Stimulated activated CD4-positive, alpha-beta T cell treated with anti-CD3 and anti-CD28 coated beads, Interleukin-4, amount 100 ng/mL, for 48 hours (primary cell): Measurements from ENCODE around the gene UBE2R2.
A peak's percentile ranks its signal among the peaks of the same experiment; 100 is the strongest.
"Not testable (repeated sequence)": the region's sequence is repeated elsewhere in the genome, so short reads cannot be mapped to it uniquely, and the experiment has no call there.

Source experiments
- DNase-seq, 2 donors: peaks; one replicate each; pipeline ENCODE4 v3.0.0-alpha.2; 2020; ENCODE audit warnings: low read depth in 2 of 2

UBE2R2 gene

DNA sequence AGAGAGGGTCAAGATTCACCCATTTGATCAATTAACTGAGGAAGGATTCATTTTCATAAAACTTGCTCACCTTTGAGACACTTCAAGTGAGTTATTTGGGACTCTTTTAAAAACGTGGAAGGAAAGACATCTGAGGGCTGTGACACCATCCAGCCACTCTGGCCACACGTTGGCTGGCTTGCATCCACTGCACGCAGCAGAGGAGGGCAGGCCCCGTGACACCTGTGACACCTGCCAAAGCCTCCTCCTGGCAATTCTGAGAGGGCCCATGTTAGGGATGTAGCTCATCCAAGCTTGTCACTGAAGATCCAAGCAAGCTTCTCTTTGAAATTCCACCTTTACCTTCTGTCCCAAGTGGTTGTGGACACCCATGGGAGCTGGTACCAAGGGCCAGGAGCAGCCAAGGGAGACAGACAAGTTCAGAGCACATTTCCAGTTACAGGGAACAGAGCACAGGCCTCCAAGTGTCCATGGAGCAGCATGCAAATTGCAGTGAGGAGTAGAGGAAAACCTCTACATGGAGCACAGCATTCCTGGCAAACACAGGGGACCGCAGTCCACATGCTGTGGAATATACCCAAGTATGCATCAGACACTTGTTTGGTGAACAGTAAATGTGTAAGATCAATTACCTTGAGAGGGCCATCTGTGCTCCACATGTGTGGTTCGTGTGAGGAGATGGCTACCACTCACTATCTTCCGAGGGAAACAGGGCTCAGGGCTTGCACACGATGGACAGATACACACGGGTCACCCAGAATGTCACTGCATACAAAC, 16.8 kb upstream of the UBE2R2 start:
- no peak for DNase-seq

DNA sequence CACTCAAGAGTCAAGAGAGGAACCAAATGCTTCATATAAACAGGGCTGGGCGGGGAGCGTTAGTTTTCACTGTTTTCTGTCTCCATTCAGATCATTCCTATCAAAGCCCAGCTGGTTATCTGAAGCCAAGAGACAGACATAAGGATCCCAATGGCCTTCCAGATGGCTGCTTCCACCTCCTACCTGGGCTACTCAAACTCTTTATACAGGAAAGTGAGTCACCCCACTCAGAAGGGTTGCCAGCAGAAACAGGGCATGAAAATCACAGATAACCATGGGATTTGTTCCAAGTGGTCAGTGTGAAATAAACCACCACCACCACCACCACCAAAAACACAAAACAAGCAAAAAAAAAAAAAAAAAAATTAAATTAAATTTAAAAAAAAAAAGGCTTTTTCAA, 16.1 kb upstream of the UBE2R2 start:
- DNase-seq = no peak

DNA sequence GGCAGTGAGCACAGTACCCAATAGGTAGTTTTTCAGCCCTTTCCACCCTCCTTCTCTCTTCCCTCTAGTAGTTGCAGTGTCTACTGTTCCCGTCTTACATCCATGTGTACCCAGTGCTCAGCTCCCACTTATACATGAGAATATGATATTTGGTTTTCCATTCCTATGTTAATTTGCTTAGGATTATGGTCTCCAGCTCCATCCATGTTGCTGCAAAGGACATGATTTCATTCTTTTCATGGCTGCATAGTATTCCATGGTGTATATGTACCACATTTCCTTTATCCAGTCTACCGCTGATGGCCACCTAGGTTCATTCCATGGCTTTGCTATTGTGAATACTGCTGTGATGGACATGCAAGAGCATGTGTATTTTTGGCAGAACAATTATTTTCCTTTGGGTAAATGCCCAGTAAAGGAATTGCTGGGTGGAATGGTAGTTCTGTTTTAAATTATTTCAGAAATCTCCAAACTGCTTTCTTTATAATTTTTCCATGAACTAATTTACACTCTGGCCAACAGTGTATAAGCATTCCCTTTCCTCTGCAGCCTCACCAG, 14.9 kb upstream of the UBE2R2 start:
- DNase-seq = not testable (repeated sequence)

DNA sequence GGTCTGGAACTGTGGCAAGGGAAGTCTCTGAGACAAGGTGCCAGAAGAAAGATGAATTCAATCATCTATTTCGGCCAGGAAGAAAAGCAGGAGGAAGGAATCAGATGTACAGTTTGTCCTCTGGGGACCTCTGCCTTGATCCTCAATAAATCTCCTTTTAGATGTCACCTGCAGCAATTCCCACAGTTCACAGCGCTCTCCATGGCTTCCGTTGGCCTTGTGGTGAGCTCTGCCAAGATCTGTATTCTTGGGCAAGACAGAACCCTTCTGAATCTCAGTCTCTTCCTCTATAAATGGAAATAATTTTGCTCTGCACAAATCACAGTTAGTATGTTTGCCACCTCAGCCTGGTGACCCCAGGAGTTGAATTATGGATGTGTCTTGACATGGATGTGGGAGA, 12.8 kb upstream of the UBE2R2 start:
- DNase-seq = not testable (repeated sequence)

DNA sequence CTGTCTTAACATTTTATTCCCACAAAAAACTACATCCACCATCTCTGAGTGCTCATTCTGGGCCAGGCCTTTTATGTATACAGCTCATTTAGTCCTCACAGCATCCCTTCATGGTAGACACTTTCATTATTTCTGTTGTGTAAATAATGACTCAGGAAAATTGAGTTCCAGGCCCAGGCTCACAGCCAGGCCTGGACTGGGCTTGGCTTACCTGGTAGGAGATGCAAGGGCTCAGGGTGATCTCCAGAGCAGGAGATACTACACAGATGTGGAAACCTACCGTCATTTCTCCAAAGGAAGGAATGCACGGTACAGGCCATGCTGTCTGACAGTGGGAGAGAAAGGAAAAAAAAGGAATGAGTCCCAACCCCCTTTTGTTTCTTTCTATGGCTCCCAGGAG, 9.8 kb upstream of the UBE2R2 start:
- DNase-seq = not testable (repeated sequence)

DNA sequence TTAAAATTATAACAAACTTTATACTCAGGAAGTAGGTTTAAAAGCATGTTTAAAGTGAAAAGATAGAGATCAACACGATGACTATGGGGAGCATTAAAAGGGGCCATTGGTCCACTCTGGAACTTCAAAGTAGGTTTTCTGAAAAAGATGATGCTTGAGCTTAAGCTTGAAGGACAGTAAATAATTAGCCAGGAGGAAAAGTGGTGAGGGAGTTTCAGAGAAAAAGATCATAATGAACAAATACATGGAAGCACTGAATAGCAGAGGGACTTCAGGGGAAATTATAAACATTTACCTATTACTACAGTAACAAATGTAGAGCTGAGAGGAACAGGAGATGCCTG, 8.0 kb upstream of the UBE2R2 start:
- not testable (repeated sequence) for DNase-seq

DNA sequence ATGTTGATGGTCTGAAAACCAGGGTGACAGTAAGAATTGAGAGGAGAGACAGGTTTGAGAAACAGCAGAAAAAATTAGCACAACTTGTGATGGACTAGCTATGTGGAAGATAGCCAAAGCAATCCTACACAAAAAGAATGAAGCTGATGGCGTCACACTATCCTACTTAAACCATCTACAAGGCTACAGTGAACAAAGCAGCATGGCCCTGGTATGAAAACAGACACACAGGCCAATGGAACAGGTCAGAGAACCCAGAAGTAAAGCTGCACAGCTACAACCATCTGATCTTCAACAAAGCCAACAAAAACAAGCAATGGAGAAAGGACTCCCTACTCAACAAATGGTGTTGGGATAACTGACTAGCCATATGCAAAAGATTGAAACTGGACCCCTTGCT, 7.5 kb upstream of the UBE2R2 start:
- DNase-seq = no peak

DNA sequence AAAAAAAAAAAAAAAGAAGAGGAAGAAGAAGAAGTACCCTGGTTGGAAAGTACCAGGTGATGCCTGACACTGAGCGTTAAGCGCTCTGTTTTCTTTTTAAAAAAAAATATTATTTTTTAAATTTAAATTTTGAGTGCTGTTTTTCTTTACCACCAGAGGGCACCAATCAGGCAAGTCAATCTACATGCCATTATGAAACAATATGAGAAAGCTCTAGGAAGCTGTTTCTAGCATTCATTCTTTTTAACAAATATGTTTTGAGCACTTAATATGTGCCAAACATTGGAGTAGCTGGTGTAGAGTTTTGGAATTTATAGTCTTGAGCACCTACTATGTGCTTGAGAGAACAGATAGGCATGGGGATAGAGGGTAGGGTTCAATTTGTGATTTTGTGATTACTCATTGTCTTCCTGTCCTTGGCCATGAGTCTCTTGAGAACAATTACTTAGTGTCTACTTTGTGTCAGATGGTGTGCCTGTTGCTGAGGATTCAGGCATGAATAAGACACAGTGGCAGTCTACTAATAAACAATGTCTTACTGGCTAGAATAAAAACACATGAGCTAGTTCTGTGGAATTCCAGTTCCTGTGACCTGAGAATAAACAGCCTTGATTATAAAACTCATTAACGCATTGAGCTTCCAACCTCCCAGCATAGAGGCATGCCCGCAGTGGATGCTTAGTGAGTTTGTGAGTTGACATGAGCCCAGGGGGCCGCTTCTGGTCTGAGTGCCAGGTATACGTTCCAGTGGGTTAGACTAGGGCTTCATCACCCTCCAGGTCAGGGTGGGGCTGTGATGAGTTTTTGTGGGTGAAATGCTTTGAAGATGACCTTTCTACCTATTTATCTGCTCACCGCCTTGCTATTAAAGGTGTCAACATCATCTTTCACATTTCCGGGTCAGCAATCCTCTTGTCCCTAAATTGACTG, 3.0 kb upstream of the UBE2R2 start:
- DNase-seq = no peak

DNA sequence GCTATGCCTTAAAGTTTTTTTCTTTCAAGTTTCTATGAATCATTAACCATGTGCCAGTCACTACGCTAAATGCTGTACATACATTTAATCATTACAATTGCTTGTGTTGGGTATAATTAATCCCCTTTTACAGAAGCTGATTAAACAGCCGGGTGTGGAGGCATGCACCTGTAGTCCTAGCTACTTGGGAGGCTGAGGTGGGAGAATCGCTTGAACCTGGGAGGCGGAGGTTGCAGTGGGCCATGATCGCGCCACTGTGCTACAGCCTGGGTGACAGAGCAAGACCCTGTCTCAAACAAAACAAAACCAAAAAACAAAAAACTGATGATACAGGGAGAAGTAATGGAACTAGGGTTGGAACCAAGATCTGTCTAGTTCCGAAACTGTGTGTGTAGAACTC, 1.2 kb upstream of the UBE2R2 start:
- no peak for DNase-seq

DNA sequence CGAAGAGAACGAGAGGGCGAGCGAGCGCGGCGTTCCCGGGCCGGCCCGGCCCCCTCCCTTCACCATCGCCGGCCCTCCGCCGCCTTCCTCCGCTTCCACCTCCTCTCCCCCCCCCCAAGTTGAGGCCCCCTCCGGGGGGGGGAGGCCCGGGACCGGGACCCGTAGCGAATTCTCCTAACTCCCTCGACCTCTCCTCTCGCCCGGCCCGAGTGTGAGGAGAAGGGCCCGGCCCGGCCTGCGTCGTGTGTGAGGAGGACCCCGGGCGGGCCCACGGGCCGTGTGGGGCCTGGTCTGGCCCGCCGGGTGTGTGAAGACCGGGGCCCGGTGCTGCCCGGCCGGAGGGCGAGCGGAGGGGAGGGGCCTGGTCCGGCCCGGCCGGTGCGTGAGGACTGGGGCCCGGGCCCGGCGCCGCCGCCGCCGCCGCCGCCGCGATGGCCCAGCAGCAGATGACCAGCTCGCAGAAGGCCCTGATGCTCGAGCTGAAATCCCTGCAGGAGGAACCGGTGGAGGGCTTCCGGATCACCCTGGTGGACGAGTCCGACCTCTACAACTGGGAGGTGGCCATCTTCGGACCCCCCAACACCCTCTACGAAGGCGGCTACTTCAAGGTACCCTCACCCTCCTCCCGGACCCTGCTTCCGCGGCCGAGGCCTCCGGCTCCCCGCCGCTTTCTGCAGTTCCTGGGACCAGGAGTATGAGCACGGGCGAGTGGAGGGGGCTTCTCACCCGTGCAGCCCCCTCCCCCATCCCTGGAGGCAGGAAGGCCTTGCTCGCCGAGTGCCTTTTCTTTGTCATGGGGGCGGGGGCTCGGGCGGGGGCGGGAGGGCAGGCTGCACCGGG, 587 bp downstream of the UBE2R2 start:
- peak; percentile 33 to 36 for DNase-seq

DNA sequence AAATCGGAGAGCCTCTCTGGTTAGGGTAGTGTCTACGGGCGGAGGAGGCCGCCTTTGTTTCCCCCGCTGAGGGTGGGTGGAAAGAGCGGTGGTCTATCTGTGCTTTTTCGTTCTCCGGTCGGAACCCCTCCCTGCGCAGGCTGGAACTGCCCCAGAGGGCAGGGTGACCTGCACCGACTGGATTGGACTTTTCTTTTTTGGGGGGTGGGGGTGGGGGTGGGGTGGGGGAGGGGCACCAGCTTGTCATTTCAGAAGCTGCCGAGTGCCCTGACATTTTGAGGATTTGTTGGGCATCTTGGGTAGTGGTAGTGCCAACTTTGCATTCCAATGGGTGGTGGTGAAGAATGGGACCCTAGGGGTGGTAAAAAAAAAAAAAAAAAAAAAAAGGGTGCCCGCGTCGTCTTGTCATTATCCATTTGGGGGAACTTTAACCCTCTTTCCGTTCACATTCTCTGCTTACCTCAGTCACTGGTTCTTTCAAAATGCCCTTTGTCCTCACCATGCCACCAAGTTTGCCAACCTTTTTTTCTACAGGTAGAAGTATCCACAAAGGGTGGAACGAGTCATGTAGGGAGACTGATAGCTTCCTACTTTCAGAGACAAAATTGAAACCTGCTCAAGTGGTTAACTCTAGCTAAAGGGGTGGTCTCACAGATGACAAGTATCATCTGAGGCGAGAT, 1.3 kb downstream of the UBE2R2 start:
- DNase-seq = no peak

DNA sequence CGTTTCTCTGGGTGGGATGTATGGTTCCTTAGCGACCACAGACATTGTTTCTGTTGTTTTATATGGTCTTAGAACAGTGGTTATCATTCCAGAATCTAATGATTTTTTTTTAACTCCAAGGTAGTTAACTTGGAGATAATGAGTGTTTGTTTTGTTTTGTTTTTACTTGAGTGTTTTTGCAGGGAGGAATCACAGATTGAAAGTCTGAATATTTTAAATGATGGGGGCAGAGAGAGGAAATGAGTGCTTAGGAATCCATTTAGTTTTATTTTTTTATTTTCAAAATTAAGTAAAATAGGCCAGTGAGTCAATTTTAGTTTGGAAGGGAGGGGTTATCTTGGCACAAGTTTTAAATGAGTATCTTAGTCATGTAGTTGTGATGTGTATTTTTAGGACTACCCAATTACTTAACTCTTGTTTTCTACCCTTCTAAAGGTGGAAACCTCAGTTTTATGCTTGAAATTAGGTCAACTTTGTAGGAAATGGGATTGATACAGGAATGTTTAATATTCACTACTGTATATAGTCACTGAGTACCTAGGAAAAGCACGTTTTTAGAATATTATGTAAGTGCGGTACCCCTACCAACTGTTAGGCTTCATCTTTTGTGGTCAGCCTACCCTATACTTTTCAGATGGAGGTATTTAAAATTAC, 2.0 kb downstream of the UBE2R2 start:
- no peak for DNase-seq

DNA sequence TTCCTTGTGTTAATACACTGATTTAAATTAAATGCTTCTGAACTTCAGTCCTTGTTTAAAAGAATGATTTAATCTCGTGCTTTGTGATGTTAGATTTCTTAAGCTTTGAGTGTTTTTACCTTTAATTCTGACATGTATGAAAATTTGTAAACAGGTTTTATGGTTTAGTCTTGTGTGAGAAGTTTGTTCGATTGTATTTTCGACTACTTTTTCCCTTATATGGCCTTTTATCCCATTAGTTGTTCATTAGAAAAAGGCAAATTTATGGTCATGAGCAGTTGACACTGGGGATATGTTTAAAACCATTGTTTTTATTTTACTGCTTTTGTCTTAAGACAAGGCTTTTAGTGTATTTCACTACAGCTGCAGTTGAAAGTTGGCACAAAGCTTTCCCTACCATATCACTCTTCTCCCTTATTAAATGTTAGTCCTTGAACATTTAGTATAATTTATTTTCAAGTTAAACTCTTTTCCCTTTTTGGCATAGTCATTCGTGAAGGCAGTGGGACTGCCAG, 3.3 kb downstream of the UBE2R2 start:
- DNase-seq = no peak

DNA sequence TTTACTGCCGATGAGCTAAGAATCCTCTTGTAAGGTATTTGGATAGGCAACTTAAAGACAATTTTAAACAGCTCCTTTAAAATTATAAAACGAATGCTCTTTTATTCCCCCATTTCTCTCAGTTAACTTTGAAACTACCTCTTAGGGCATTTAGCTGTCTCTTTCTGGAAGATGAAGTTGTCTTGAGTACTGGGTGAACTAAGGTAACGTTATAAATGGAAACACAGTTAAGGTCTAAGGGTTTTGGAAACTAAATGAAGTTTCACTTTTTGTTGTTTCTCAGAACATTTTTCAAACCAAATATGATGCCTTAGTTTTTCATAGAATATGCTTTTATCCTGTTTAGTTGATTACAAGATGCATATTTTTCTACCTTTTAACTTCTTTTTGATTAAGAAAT, 6.8 kb downstream of the UBE2R2 start:
- no peak for DNase-seq

DNA sequence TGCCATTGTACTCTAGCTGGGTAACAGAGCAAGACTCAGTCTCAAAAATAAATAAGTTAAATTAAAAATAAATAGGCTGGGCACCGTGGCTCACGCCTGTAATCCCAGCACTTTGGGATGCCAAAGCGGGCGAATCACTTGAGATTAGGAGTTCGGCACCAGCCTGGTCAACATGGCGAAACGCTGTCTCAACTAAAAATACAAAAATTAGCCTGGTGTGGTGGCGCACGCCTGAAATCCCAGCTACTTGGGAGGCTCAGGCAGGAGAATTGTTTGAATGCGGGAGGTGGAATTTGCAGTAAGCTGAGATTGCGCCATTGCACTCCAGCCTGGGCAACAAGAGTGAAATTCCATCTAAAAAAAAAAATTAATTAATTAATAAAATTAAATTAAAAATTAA, 10.3 kb downstream of the UBE2R2 start:
- not testable (repeated sequence) for DNase-seq

DNA sequence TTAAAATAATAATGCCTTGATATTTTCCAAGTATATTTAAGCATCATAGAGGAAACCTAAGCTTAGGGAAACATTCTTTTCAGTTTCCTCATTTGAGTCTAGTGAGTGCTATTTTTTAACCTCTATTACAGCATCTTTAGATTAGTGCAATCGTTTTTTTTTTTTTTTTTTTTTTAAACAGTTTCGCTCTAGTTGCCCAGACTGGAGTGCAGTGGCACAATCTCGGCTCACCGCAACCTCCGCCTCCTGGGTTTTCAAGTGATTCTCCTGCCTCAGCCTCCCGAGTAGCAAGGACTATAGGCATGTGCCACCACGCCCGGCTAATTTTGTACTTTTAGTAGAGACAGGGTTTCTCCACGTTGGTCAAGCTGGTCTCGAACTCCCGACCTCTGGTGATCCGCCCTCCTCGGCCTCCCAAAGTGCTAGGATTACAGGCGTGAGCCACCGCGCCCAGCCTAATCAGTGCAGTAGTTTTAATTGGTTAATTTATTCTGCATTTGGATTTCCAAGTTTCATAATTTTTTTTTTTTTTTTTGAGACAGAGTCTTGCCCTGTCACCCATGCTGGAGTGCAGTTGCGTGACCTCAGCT, 12.8 kb downstream of the UBE2R2 start:
- not testable (repeated sequence) for DNase-seq

DNA sequence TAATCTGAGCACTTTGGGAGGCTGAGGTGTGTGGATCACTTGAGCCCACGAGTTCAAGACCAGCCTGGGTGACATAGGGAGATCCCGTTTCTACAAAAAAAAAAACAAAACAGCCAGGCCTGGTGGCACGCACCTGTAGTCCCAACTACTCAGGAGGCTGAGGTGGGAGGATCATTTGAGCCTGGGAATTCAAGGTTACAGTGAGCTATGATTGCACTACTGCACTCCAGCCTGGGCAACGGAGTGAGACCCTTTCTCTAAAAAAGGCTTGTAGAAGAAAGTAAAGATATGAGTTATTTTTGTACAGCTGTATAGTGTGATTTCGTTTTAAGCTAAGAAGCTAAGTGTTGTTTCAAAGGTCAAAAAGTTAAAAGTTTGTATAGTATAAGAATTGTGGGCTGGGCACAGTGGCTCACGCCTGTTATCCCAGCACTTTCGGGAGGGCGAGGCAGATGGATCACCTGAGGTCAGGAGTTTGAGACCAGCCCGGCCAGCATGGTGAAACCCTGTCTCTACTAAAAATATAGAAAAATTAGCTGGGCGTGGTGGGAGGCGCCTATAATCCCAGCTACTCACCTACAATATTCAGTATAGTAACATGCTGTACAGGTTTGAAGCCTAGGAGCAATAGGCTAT, 18.8 kb downstream of the UBE2R2 start:
- DNase-seq = no peak

DNA sequence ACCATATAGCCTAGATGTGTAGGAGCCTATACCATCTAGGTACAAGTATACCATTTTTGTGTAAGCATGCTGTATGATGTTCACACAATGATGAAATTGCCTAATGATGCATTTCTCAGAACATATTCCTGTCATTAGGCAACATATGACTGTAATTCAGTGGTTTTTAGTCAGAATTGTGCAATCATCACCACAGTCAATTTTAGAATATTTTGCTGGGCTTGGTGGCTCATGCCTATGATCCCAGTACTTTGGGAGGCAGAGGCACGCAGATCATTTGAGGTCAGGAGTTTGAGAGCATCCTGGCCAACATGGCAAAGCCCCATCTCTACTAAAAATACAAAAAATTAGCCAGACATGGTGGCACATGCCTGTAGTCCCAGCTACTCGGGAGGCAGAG, 19.3 kb downstream of the UBE2R2 start:
- not testable (repeated sequence) for DNase-seq

DNA sequence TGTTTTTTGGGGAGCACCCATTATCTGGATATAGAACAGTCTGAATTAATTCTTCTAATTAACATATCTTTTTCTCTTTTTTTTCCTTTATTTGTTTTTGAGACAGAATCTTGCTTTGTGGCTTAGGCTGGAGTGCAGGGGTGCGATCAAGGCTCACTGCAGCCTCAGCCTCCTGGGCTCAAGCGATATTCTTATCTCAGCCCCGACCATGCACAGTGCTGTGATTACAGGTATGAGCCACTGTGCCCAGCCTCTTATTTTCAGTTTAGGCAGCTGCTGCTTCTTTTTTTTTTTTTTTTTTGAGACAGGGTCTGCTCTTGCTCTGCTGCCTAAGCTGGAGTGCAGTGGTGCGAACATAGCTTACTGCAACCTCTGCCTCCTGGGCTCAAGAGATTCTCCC, 20.2 kb downstream of the UBE2R2 start:
- no peak for DNase-seq

DNA sequence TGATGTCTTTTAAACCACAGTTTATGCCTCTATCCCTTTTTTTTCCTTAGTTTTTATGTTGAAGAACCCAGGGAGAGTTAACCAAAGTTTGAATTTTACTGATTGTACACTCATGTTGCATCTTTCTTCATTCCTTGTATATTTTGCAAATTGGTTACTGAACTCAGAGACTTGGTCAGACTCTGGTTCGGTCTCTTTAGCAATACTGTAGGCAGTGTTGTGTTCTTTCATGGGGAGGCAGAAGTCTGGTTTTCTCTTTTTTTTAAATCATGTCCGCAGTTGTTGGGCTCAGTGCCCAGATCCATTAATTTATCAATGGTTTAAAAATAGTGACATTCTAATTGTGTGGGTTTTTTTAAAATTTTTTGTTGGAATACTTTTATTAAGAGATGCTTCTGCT, 23.4 kb downstream of the UBE2R2 start:
- DNase-seq = no peak
